HEK293 (cell line): ENCODE results near the gene TNNT2.

ENCODE experiments used
- CTCF ChIP-seq: fragments of 450-650 bp; formaldehyde crosslinking; IDR thresholded peaks from 2 replicates; pipeline ENCODE4 v1.5.1; 2016; ENCODE audit warnings: missing biosample characterization, missing genetic modification characterization
- TCF7L2 ChIP-seq: IDR thresholded peaks from 2 replicates; pipeline ENCODE4 v1.6.1; 2011; ENCODE audit warnings: low read depth, mild to moderate bottlenecking, inconsistent platforms, low read length, moderate library complexity, borderline replicate concordance
- YY1 ChIP-seq: fragments of 450-650 bp; formaldehyde crosslinking; IDR thresholded peaks from 2 replicates; pipeline ENCODE4 v1.5.1; 2018; ENCODE audit warnings: missing biosample characterization, missing genetic modification characterization
- ZNF24 ChIP-seq: fragments of 450-650 bp; formaldehyde crosslinking; IDR thresholded peaks from 2 replicates; pipeline ENCODE4 v1.5.1; 2016; ENCODE audit warnings: missing biosample characterization, missing genetic modification characterization
- ZNF513 ChIP-seq: fragments of 450-650 bp; IDR thresholded peaks from 2 replicates; pipeline ENCODE4 v1.5.1; 2018; ENCODE audit warnings: missing biosample characterization, missing genetic modification characterization
- ZNF529 ChIP-seq: fragments of 450-650 bp; formaldehyde crosslinking; IDR thresholded peaks from 2 replicates; pipeline ENCODE4 v1.5.1; 2017; ENCODE audit warnings: missing genetic modification characterization, missing biosample characterization; ENCODE audit not compliant: insufficient replicate concordance
- ZNF610 ChIP-seq: fragments of 450-650 bp; formaldehyde crosslinking; IDR thresholded peaks from 2 replicates; pipeline ENCODE4 v1.5.1; 2016; ENCODE audit warnings: missing biosample characterization, missing genetic modification characterization, borderline replicate concordance
- ZNF629 ChIP-seq: fragments of 450-650 bp; formaldehyde crosslinking; IDR thresholded peaks from 2 replicates; pipeline ENCODE4 v1.5.1; 2017; ENCODE audit warnings: missing biosample characterization, missing genetic modification characterization
- TF ChIP-seq, protein P1 (sequence below): fragments of 450-650 bp; formaldehyde crosslinking; IDR thresholded peaks from 2 replicates; pipeline ENCODE4 v1.5.1; 2017; ENCODE audit warnings: missing biosample characterization, missing genetic modification characterization

GRCh38 chr1:201359031-201359872 is 18.2 kb downstream of the TNNT2 start:
- TF ChIP-seq TCF7L2 (no peak), CTCF (no peak), ZNF610 (tag by site-specific recombination) (no peak), ZNF513 (tag by site-specific recombination) (no peak), ZNF629 (tag by site-specific recombination) (no peak), ZNF529 (tag by site-specific recombination) (no peak), ZNF24 (tag by site-specific recombination) (no peak), YY1 (tag by site-specific recombination) (no peak)
- TF ChIP-seq, protein P1, sequence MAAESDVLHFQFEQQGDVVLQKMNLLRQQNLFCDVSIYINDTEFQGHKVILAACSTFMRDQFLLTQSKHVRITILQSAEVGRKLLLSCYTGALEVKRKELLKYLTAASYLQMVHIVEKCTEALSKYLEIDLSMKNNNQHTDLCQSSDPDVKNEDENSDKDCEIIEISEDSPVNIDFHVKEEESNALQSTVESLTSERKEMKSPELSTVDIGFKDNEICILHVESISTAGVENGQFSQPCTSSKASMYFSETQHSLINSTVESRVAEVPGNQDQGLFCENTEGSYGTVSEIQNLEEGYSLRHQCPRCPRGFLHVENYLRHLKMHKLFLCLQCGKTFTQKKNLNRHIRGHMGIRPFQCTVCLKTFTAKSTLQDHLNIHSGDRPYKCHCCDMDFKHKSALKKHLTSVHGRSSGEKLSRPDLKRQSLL (tag by site-specific recombination), result no peak
